IMR-90 (cell line): ENCODE results near the gene PAPSS2. TPM values are rescaled to one million over a fixed set of nuclear protein-coding genes. Genes with fewer than 3 reads are reported as not detected.

Source experiments
- ATAC-seq: fragments of 200-7000 bp; cut with Tn5 transposase; 2 replicates; pipeline ENCODE4 v1.9.1; 2020; ENCODE audit warnings: low read depth, mild to moderate bottlenecking, moderate library complexity
- BruUV-seq: library from RNA; stranded (reverse); fragments of 400-500 nt; replicated peaks from 2 replicates; lab custom pipeline; 2021; lab: Mats Ljungman, UMichigan
- CTCF ChIA-PET: fragments of 300-600 bp; formaldehyde crosslinking; extraction: SDS; loops from one replicate; lab custom pipeline; 2021; ENCODE audit warnings: antibody characterized with exemption; lab: Yijun Ruan, JAX
- POLR2A ChIA-PET: fragments of 300-600 bp; sonication (Branson Sonifier 250); formaldehyde crosslinking; loops from one replicate; lab custom pipeline; 2022; ENCODE audit warnings: antibody characterized with exemption; ENCODE audit not compliant: unreplicated experiment; lab: Charles Lee
- DNase-seq: peaks from one replicate; pipeline ENCODE4 v3.0.0; 2013
- H2AFZ ChIP-seq: replicated peaks from 2 replicates; pipeline ENCODE3; 2013; ENCODE audit warnings: low read length, mild to moderate bottlenecking; ENCODE audit not compliant: poor library complexity
- H2AK5ac ChIP-seq: 2 replicates; pipeline ENCODE4 v1.6.1; 2013; ENCODE audit warnings: low read depth, low read length, inconsistent platforms
- H2AK9ac ChIP-seq: replicated peaks from 2 replicates; pipeline ENCODE3; 2013; ENCODE audit warnings: mild to moderate bottlenecking, low read depth, low read length, moderate library complexity; ENCODE audit not compliant: poor library complexity
- H2BK120ac ChIP-seq: 2 replicates; pipeline ENCODE4 v1.6.1; 2013; ENCODE audit warnings: low read depth, low read length, inconsistent platforms
- H2BK15ac ChIP-seq: 3 replicates; pipeline ENCODE4 v1.6.1; 2013; ENCODE audit warnings: low read depth, low read length, inconsistent platforms
- H2BK20ac ChIP-seq: 2 replicates; pipeline ENCODE4 v1.6.1; 2013; ENCODE audit warnings: low read depth, mild to moderate bottlenecking, inconsistent platforms, low read length, moderate library complexity
- H2BK5ac ChIP-seq: 2 replicates; pipeline ENCODE4 v1.6.1; 2013; ENCODE audit warnings: mild to moderate bottlenecking, low read depth, low read length, inconsistent platforms; ENCODE audit not compliant: poor library complexity, severe bottlenecking
- H3K14ac ChIP-seq: replicated peaks from 2 replicates; pipeline ENCODE4 v1.6.1; 2013; ENCODE audit warnings: low read depth, low read length, inconsistent platforms
- H3K18ac ChIP-seq: 2 replicates; pipeline ENCODE4 v1.6.1; 2013; ENCODE audit warnings: low read depth, low read length, control low read depth
- H3K23ac ChIP-seq: 2 replicates; pipeline ENCODE4 v1.6.1; 2013; ENCODE audit warnings: low read depth, low read length, inconsistent platforms
- H3K27ac ChIP-seq: 2 replicates; pipeline ENCODE4 v1.5.1; 2013; ENCODE audit warnings: mild to moderate bottlenecking, control low read depth, low read length; ENCODE audit not compliant: insufficient read depth
- H3K27me3 ChIP-seq: 2 replicates; pipeline ENCODE4 v1.6.1; 2013; ENCODE audit warnings: low read length; ENCODE audit not compliant: control insufficient read depth, insufficient read depth
- H3K36me3 ChIP-seq: 2 replicates; pipeline ENCODE4 v1.6.1; 2013; ENCODE audit warnings: low read length, mixed read lengths; ENCODE audit not compliant: control insufficient read depth, insufficient read depth
- H3K4ac ChIP-seq: 2 replicates; pipeline ENCODE4 v1.6.1; 2013; ENCODE audit warnings: low read depth, low read length, inconsistent platforms
- H3K4me1 ChIP-seq: 2 replicates; pipeline ENCODE4 v1.6.1; 2013; ENCODE audit warnings: low read length, mixed read lengths; ENCODE audit not compliant: control insufficient read depth, insufficient read depth
- H3K4me2 ChIP-seq: 2 replicates; pipeline ENCODE4 v1.6.1; 2013; ENCODE audit warnings: low read depth, mild to moderate bottlenecking, control low read depth, low read length, moderate library complexity
- H3K4me3 ChIP-seq: 2 replicates; pipeline ENCODE4 v1.5.1; 2013; ENCODE audit warnings: low read depth, mild to moderate bottlenecking, control low read depth, low read length, moderate library complexity; ENCODE audit not compliant: insufficient read depth
- H3K56ac ChIP-seq: 2 replicates; pipeline ENCODE4 v1.6.1; 2013; ENCODE audit warnings: low read length, inconsistent platforms; ENCODE audit not compliant: insufficient read depth; ENCODE audit errors: extremely low read depth
- H3K79me1 ChIP-seq, 2 experiments: 2 replicates each; pipeline ENCODE4 v1.6.1; 2013; ENCODE audit warnings: low read length in 2 of 2, inconsistent platforms in 1 of 2, low read depth in 1 of 2
- H3K9ac ChIP-seq: 2 replicates; pipeline ENCODE4 v1.6.1; 2013; ENCODE audit warnings: low read depth, low read length, control low read depth
- H3K9me1 ChIP-seq: 2 replicates; pipeline ENCODE4 v1.6.1; 2013; ENCODE audit warnings: low read length, inconsistent platforms; ENCODE audit not compliant: insufficient read depth
- H3K9me3 ChIP-seq: 2 replicates; pipeline ENCODE4 v1.6.1; 2013; ENCODE audit warnings: low read length; ENCODE audit not compliant: control insufficient read depth, insufficient read depth
- H4K20me1 ChIP-seq: 2 replicates; pipeline ENCODE4 v1.6.1; 2013; ENCODE audit warnings: low read length, inconsistent platforms; ENCODE audit not compliant: insufficient read depth
- H4K5ac ChIP-seq: 2 replicates; pipeline ENCODE4 v1.6.1; 2013; ENCODE audit warnings: mild to moderate bottlenecking, low read depth, low read length, control low read depth
- H4K8ac ChIP-seq, 2 experiments: 2 replicates each; pipeline ENCODE4 v1.6.1; 2013; ENCODE audit warnings: low read depth in 2 of 2, low read length in 2 of 2, control low read depth in 1 of 2, inconsistent platforms in 1 of 2
- H4K91ac ChIP-seq: 2 replicates; pipeline ENCODE4 v1.6.1; 2013; ENCODE audit warnings: low read depth, low read length, inconsistent platforms; ENCODE audit not compliant: insufficient read depth
- CEBPB ChIP-seq: IDR thresholded peaks from 2 replicates; pipeline ENCODE4 v1.6.1; 2012; ENCODE audit warnings: low read depth, low read length, improper control_type of control experiment
- CHD1 ChIP-seq: IDR thresholded peaks from 2 replicates; pipeline ENCODE4 v1.6.1; 2012; ENCODE audit warnings: low read depth, low read length, improper control_type of control experiment
- POLR2A ChIP-seq: IDR thresholded peaks from 2 replicates; pipeline ENCODE4 v1.6.1; 2012; ENCODE audit warnings: mild to moderate bottlenecking, low read depth, low read length
- WGBS, 2 experiments: methylation state at CpG; one replicate each; pipeline versions ENCODE4 v1.1.5 to v1.1.7; 2013; ENCODE audit warnings: missing lambda C conversion rate in 2 of 2; ENCODE audit not compliant: insufficient read length in 1 of 2; ENCODE audit errors: extremely low coverage in 2 of 2; 5-methylcytosine and 5-hydroxymethylcytosine counted together
- dilution Hi-C: fragments of 300-500 bp; cut with HindIII; formaldehyde crosslinking; loops from one replicate; pipeline ENCODE4 v1.14.3; 2018; ENCODE audit warnings: low sequenced_read_pairs; ENCODE audit not compliant: unreplicated experiment
- in situ Hi-C: fragments of 300-500 bp; cut with MboI; formaldehyde crosslinking; loops from 3 replicates; pipeline ENCODE4 v1.14.3; 2019; ENCODE audit warnings: low sequenced_read_pairs, inconsistent platforms, mixed read lengths
- intact Hi-C: fragments of 100-400 bp; cut with micrococcal nuclease; formaldehyde crosslinking; loops from 2 replicates; pipeline ENCODE4 v1.10.0; 2022
- polyA plus RNA-seq, 3 experiments: library from polyadenylated mRNA; depleted of rRNA; stranded (reverse); fragments of >200 nt; gene quantifications; 2 replicates each; pipeline ENCODE4 v1.2.3, GENCODE V29; 2012; ENCODE audit warnings: low replicate concordance in 1 of 3
- total RNA-seq: library from RNA; depleted of rRNA; stranded (reverse); fragments of >200 nt; gene quantifications from 2 replicates; pipeline ENCODE4 v1.2.3, GENCODE V29; 2012

Gene PAPSS2
- total and polyA plus RNA-seq, 2 of the 4 experiments (the other 2 are of a cell fraction): 55.0 to 63.3 TPM

GRCh38 chr10:87646192-87646909 lies 13.3 kb upstream of the PAPSS2 start:
- no peak overlapping the region for H4K5ac ChIP-seq
- H3K27ac ChIP-seq: no peak overlapping the region
- H3K36me3 ChIP-seq: no peaks in the 10 kb centered on the region
- BruUV-seq: no TSS peak
- no peak for ATAC-seq
- POLR2A ChIA-PET: no interaction called here
- H2AK5ac ChIP-seq: no peak overlapping the region
- no peak overlapping the region for H4K91ac ChIP-seq
- dilution Hi-C loops (no loop called here), intact Hi-C loops (no loop called here), in situ Hi-C loops (no loop called here)
- H3K4me3 ChIP-seq: no peak overlapping the region
- no peak overlapping the region for H2BK5ac ChIP-seq
- H2BK120ac ChIP-seq: no peak overlapping the region
- no peaks in the 10 kb centered on the region for H4K20me1 ChIP-seq
- no peak overlapping the region for H3K23ac ChIP-seq
- no peaks in the 10 kb centered on the region for H3K27me3 ChIP-seq
- WGBS, 2 experiments: no CpG with 5 or more reads among the region's 4 CpGs
- no peak overlapping the region for H3K56ac ChIP-seq
- no peaks in the 10 kb centered on the region for H3K9me1 ChIP-seq
- no peak overlapping the region for H2BK15ac ChIP-seq
- H2AFZ ChIP-seq: no peak overlapping the region
- H2AK9ac ChIP-seq: no peak overlapping the region
- no peak overlapping the region for H3K14ac ChIP-seq
- no peaks in the 10 kb centered on the region for H3K79me1 ChIP-seq
- CTCF ChIA-PET: no interaction called here
- no peak overlapping the region for H3K4ac ChIP-seq
- H3K4me1 ChIP-seq: no peaks in the 10 kb centered on the region
- TF ChIP-seq POLR2A (no peak), CHD1 (no peak), CEBPB (peak; percentile 37; the same call in 1 of the 2 replicates)
- no peak overlapping the region for H3K9ac ChIP-seq
- H3K4me2 ChIP-seq: no peak overlapping the region
- no peak overlapping the region for H4K8ac ChIP-seq
- H2BK20ac ChIP-seq: no peak overlapping the region
- no peak for DNase-seq
- H3K18ac ChIP-seq: no peak overlapping the region
- no peaks in the 10 kb centered on the region for H3K9me3 ChIP-seq
